NCI-H748 (cell line): ENCODE data around the gene KCNE1.
A peak's percentile ranks its signal among the peaks of the same experiment; 100 is the strongest.
"Not testable (repeated sequence)": the region's sequence is repeated elsewhere in the genome, so short reads cannot be mapped to it uniquely, and the experiment has no call there.

ENCODE experiments used
- DNase-seq: peaks from one replicate; lab custom pipeline; 2025; ENCODE audit not compliant: unreplicated experiment; lab: John Stamatoyannopoulos, UW

The KCNE1 gene

GRCh38 chr21:34511787-34512455 lies at the start of gene KCNE1:
Gene KCNE1, minus strand, starts transcription at chr21:34512210. Its CDS starts 62,576 bp downstream, at chr21:34449634.
- DNase-seq: no peak

- DNase-seq: no peak
Measured at GRCh38 chr21:34561806-34562205, 49.8 kb upstream of the KCNE1 start.

- DNase-seq: no peak
Measured at GRCh38 chr21:34560609-34561008, 48.6 kb upstream of the KCNE1 start.

GRCh38 chr21:34560021-34560420 lies 48.0 kb upstream of the KCNE1 start:
- DNase-seq: no peak

- DNase-seq: no peak
Measured at GRCh38 chr21:34559089-34559631, 47.1 kb upstream of the KCNE1 start.

- no peak for DNase-seq
Measured at GRCh38 chr21:34558166-34558565, 46.2 kb upstream of the KCNE1 start.

GRCh38 chr21:34557261-34557660 lies 45.3 kb upstream of the KCNE1 start:
- DNase-seq: no peak

GRCh38 chr21:34554670-34555069 lies 42.7 kb upstream of the KCNE1 start:
- not testable (repeated sequence) for DNase-seq

- no peak for DNase-seq
Measured at GRCh38 chr21:34554227-34554626, 42.2 kb upstream of the KCNE1 start.

GRCh38 chr21:34553151-34553952 lies 41.3 kb upstream of the KCNE1 start:
- DNase-seq: no peak

- no peak for DNase-seq
Measured at GRCh38 chr21:34552360-34553098, 40.5 kb upstream of the KCNE1 start.

GRCh38 chr21:34550182-34550799 lies 38.3 kb upstream of the KCNE1 start:
- DNase-seq: no peak

GRCh38 chr21:34548781-34549376 lies 36.9 kb upstream of the KCNE1 start:
- DNase-seq: peak; percentile 18

GRCh38 chr21:34546542-34546941 lies 34.5 kb upstream of the KCNE1 start:
- DNase-seq: no peak

GRCh38 chr21:34545079-34545884 lies 33.3 kb upstream of the KCNE1 start:
- no peak for DNase-seq

GRCh38 chr21:34544032-34544496 lies 32.1 kb upstream of the KCNE1 start:
- peak; percentile 79 for DNase-seq

- no peak for DNase-seq
Measured at GRCh38 chr21:34543017-34543416, 31.0 kb upstream of the KCNE1 start.

- DNase-seq: no peak
Measured at GRCh38 chr21:34540206-34540605, 28.2 kb upstream of the KCNE1 start.

GRCh38 chr21:34537838-34538237 lies 25.8 kb upstream of the KCNE1 start:
- no peak for DNase-seq

- no peak for DNase-seq
Measured at GRCh38 chr21:34536820-34537219, 24.8 kb upstream of the KCNE1 start.
